Endothelial cell of umbilical vein (primary cell): ENCODE results near the gene SMARCAL1.

Source experiments
- JUN ChIP-seq: IDR thresholded peaks from 2 replicates; pipeline ENCODE4 v1.6.1; 2011; ENCODE audit warnings: borderline replicate concordance, low read depth; ENCODE audit not compliant: insufficient read length, insufficient read depth
- TF ChIP-seq, protein P1 (sequence below), 2 donors: IDR thresholded peaks; 1 replicate in 1 of 2; 2 replicates in 1 of 2; pipeline ENCODE4 v1.5.1; 2011; ENCODE audit warnings: low read length in 2 of 2, mild to moderate bottlenecking in 2 of 2, moderate library complexity in 2 of 2, control low read depth in 1 of 2, inconsistent platforms in 1 of 2, low read depth in 1 of 2; ENCODE audit not compliant: insufficient read depth in 1 of 2; ENCODE audit errors: extremely low read depth in 1 of 2

DNA sequence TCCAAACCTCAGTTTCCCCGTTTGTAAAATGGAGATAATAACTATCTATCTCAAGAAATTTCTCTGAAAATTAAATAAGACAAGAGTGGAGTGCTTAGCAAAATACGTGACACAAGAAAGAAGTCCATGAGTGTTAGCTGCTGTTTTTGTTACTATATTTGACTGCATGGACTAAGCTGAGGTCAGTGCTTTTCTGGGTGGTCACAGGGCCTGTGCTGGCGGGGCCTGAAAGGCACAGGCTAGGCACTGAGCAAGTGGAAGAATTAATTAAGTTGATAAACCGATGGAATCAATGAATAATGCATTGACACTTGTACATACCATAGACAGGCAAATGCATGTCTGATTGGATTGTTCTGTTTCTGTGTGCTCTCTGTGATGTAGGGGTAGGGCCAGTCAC is 113.7 kb downstream of the SMARCAL1 start:
- TF ChIP-seq JUN, result no peak
- TF ChIP-seq, protein P1, sequence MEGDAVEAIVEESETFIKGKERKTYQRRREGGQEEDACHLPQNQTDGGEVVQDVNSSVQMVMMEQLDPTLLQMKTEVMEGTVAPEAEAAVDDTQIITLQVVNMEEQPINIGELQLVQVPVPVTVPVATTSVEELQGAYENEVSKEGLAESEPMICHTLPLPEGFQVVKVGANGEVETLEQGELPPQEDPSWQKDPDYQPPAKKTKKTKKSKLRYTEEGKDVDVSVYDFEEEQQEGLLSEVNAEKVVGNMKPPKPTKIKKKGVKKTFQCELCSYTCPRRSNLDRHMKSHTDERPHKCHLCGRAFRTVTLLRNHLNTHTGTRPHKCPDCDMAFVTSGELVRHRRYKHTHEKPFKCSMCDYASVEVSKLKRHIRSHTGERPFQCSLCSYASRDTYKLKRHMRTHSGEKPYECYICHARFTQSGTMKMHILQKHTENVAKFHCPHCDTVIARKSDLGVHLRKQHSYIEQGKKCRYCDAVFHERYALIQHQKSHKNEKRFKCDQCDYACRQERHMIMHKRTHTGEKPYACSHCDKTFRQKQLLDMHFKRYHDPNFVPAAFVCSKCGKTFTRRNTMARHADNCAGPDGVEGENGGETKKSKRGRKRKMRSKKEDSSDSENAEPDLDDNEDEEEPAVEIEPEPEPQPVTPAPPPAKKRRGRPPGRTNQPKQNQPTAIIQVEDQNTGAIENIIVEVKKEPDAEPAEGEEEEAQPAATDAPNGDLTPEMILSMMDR (IDR thresholded peaks at IDR 0.05; ENCODE audit: extremely low read depth in 1 of 2, insufficient read depth in 1 of 2, low read depth in 1 of 2, low read length in 2 of 2), result no peak
